GM18526 (cell line): Measurements from ENCODE around the gene TNS3.

ENCODE experiments used
- POLR2A ChIP-seq: IDR thresholded peaks from 3 replicates; pipeline ENCODE4 v1.6.1; 2011; ENCODE audit not compliant: insufficient read length; ENCODE audit errors: extremely low read depth

Gene TNS3

DNA sequence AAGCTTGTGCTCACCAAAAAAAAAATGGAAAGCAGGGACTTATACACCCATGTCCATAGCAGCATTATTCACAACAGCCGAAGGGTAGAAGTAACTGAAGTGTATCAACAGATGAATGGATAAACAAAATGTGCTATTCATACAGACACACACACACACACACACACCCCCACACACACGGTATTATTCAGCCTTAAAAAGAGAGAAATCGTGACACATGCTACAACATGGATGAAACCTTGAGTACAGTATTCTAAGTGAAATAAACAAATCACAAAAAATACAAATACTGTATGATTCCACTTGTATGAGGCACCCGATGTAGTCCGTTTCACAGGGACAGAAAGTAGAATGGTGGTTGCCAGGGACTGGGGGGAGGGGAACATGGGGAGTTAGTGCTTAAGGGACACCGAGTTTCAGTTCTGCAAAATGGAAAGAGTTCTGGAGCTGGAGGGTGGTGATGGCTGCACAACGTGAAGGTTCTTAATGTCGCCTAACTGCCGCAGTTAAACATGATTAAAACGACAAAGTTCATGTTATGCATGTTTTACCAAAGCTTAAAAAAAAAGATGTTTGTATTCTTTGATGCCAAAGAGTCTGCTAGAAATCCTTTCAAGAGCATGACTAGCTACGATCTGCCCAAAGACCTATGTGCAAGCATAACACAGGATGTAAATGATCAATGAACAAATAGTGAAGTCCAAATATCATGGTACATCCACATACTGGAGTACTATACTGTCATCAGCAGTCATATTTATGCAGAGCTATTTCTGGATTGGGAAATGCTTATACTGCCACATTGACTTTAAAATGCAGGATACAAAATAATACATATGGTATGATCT is 7.2 kb downstream of the TNS3 start:
- TF ChIP-seq POLR2A: no peak

DNA sequence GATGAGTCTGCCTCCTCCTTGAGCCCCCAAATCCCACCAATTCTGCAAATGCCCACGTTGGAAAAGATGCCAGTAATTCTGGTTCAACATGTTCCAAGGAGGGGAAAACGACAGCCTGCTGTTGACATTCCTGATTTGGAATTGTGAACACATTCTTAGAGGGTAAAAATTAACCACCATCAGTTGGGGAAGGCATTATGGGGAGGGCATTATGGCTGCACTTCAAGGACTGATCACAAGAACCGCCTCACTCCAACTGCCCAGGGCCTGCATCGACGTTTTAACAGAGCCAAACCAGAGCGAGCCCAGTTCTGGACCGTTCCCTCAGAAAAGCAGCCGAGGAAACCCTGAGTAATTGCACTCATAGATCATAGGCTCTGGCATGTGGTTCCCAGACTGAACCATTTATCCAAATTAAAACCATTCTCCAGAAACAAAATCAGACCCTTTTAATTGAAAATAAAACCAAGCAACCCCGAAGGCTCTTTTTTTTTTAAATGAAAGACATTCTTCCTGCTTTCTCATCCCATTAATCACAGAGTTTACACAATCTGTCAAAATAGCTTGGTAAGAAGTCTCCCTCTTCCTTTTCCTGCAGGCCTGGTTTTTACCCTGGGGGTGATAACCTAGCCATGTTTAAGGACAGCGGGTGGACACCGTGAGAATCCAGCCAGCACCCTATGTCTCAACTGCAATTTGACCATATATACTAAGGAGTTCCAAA is 8.0 kb downstream of the TNS3 start:
- no peak for TF ChIP-seq POLR2A

DNA sequence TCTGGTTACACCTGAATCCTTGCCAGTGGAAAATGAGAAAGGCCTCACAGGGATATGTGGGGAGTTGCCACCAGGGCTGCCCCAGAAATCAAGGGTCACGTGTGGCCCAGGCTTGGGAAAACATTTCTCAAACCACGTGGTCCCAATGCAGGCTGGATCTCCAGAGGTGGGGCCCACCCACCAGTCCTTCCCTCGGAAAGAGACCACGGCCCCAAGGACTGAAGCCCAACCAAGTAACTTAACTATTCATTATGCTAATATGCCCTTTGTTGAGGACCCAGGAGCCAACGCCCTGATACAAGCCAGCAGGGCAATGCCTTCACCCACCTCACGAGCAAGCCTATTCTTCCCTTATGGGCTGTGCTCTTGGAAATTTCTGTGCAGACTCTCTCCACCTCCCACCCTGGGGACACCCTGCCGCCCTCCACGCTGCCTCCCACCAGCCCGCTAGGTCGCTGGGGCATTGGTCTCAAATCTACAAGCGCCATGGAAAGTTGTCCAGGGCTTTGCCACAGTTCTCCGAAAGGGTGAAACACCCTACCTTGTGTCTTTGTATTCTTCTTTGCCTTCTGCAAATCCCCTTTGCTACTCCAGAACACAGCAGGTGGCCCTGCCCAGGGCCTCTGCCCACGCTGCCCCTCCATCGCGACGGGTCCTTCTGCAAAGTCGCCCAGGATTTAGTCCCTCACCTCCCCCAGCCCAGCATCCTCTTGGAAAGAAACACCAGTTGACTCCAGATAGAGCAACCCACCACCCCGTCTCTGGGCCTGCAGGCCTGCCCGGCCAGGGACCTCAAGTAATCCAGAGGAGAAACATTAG is 8.8 kb downstream of the TNS3 start:
- no peak for TF ChIP-seq POLR2A

DNA sequence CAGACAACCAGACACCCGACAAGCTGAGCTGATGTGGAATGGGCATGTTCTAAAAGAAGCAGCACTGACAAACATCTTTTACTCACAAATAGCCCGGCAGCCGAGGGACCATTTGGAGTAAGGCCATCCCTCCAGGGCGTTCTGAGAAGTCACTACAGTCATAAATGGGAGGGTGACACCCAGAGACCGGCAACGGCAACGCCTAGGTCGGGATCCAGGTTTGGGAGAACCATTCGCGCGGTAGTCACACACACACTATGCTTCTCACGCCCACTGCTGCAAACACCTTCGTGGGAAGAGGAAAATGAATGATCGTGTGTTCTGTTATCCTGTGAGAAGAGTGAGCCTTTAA is 9.8 kb downstream of the TNS3 start:
- TF ChIP-seq POLR2A: no peak

DNA sequence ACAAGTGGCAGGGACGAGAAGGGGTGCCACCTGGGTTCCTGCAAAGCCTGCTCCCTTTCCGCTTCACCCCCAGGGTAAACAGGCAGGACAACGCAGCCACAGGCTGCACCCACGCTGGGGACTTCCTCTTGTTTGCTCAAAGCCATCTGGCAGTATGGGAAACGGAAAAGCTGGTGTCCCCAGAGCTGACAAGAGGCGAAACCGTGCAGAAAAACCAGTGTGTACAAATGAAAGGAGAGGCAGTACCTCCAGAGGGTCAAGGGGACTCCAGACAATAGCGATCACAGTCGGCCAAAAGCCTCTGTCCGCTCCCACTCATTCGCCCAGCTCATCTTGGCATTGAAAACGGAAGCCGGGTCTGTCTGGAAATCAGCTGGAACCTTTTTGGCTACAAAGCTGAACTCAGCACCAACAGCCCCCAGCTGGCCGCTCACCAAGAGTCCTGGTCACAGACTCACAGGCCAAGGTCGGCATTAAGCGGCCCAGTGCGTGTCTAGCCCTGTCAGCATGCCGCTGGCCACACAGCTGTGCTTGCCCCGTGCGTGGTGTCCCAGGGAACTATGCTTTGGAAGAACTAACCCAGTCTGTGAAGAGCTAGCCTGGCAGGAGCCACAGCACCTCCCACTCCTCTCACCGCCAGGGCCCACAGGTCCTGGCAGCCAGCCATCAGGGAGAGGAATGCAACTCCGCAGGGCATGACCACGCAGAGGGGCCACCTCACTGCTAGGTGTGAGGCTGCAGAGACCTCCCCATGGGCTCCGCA is 10.4 kb downstream of the TNS3 start:
- TF ChIP-seq POLR2A: no peak

DNA sequence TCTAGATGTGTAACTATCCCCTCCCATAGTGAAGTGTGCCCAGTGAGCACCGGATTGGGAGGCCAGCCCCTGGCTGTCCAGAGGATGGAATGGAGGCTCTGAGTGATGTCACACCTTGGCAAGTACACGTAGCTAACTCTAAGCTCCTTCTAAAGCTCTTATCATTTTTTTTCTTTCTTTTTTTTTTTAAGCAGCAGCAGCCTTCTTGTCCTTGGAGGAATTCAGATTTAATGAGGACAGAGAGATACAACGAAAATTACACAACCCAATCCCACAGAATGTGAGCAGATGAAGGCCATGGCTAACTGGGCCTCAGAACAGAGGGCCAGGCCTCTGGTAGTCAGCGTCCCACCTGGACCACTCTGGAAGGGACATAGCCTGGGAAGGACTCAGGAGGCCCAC is 11.3 kb downstream of the TNS3 start:
- TF ChIP-seq POLR2A: no peak

DNA sequence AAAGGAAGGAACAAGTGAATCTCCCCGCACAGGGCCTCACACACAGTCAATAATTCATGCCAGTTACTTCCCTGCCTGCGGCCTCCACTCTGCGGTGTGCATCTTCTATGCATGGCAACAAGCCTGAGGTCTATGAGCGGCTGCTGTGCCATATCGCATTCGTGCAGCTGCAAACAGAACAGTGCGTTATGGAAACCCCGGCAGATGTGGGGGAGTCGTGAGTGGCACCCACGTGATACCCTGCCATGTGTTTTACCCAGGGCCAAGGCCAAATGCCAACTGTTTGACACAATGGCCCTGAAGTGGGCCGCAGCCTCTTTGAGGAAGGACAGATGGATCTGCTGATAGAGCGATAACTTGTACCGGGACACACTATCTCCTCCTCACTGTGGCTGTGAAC is 13.4 kb downstream of the TNS3 start:
- no peak for TF ChIP-seq POLR2A

DNA sequence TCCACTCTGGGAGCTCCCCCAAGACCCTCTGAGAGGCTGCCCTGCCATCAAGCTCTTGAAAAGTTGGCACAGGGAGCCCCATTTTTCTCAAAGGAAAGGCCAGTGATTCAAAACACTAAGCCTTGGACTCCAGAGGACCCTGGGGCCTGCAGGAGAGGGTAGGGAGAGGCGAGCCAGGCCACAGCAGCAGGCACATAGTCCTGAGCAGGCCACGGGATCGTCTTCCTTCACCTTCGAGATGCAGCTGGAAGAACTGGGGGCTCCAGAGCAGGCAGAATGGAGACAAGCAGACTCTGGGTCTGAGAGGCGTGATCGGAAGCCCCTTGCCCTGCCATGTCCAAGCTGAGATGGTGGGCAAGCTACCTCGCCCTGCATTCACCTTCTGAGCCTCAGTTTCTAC is 13.9 kb downstream of the TNS3 start:
- no peak for TF ChIP-seq POLR2A

DNA sequence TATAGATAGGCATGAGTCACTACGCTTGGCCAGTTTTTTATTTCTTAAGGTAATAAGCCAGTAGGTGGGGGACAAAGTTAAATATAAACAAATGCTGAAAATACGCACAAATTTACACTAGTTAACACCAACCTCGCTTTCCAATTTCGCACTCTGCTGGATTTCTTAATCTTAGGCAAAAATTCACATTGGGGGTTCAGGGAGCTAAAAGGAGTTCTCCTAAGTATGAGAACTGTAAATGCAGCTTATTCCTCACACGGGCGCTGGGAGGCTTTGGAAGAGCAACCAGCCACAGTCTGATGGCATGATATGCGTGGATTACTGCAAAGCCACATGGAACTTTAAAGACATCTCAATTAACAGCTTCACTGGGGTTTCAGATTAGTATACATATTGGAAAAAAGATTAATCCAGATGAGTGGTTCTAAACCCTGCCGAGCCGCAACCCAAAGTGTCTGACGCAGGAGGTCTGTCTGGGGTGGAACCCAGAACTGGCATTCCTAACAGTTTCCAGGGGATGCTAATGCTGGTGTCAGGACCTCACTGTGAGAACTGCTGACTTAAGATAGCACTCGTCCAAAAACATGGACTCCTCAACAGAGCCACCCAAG is 16.2 kb downstream of the TNS3 start:
- no peak for TF ChIP-seq POLR2A

DNA sequence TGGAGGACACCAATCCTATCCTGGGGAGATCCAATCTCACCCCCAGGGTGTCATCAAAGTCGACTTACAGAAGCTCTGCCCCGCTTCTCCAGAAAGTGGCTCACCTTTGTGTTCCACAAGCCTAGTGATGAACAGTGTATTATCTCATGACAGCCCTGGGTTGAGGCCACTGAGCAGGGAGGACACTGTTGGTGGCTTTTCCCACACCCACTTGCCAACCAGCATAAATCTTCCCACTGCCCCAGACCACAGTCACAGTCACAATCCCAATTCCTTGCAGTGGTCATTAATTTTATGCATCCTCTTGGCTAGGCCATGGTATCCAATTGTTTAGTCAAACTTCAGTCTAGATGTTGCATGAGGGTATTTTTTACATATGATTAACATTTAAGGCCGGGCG is 18.4 kb downstream of the TNS3 start:
- no peak for TF ChIP-seq POLR2A

DNA sequence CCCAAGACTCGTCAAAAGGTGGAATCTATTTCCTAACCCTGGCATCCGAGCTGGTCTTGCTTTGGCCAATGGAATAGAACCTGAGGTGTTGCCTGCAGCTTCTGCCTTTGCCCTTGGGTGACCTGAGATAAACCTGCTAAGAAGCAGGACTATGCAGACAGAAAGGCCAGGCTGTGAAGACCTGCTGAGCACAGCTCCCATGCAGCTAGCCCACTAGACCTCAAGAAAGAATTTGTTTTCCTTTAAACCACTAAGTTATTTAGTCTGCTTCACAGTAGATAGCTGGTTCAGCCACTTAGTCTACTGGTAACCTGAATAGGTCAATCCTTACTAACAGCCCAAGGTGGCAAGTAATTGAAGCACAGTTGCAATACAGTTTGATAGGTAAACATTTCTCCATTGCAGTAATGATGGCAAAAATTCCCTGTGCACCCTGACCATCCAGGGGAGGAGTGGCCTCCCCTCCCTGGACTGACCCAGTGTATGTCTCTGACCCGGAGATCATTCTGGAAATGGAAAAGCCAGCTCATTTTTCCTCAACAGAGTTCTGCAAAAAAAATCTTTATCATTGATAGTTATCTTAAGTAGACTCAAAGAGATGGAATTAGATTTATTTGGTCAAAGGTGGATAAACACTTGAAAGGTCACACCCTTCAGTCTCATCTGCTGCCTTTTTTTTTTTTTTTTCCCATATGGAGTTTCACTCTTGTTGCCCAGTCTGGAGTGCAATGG is 20.0 kb downstream of the TNS3 start:
- TF ChIP-seq POLR2A: no peak

DNA sequence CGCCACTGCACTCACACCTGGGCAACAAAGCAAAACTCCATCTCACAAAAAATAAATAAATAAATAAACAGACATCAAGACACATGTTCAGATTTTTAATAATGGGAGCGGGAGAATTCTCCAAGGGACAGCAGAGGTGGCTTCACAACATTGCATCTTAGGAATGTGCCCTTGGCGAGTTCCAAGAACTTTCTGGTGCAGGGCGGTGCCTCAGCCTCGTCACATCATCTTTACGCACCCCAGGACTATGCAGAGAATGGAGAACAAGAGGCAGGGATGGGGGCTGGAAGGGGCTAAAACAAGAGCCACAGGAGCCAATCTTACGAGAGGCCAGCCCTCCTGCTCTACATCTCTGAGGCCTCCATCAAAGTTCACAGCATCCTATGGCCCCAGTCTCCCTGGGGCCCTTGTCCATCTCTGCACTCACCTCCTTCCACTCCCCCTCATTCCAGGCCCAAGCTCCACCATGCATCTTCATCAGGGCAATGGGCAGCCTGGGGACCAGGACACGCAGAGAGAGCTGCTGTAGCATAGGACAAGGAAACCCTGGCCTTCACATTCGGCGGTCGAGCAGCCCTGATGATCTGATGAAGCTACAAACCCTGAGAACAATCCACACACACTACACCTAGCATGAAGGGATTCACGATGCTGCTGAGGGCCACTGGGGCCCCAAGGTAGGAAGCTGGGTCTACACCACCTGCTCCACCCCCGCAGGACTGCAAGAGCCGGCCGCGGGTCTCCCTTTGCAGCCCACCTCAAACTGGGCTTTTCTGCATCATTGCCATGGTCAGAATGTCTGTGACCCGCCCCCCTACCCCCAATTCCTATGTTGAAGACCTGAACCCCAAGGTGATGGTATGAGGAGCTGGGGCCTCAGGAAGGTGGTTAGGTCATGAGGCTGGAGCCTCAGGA is 22.3 kb downstream of the TNS3 start:
- no peak for TF ChIP-seq POLR2A
